Fibroblast of the aortic adventitia (primary cell): ENCODE measurements around the gene DAP3. TPM values are rescaled to one million over a fixed set of nuclear protein-coding genes. Genes with fewer than 3 reads are reported as not detected.

Experiments
- DNase-seq: peaks from one replicate; pipeline ENCODE4 v3.0.0-alpha.2; 2010; ENCODE audit warnings: low read depth
- H3K4me3 ChIP-seq: 2 replicates; pipeline ENCODE4 v1.5.1; 2011; ENCODE audit warnings: low read depth, mild to moderate bottlenecking, control low read depth, low read length, moderate library complexity
- total RNA-seq: library from RNA; depleted of rRNA; stranded (reverse); fragments of >200 nt; gene quantifications from 2 replicates; pipeline ENCODE4 v1.2.3, GENCODE V29; 2012; ENCODE audit warnings: low replicate concordance
- TF ChIP-seq, protein P1 (sequence below): IDR thresholded peaks from 2 replicates; pipeline ENCODE4 v1.5.1; 2011; ENCODE audit warnings: mild to moderate bottlenecking, low read length, control low read depth, inconsistent platforms; ENCODE audit not compliant: insufficient read depth

DAP3 gene
- total RNA-seq, 1 donor = 73.7 TPM

- no peak overlapping the region for H3K4me3 ChIP-seq
- no peak for DNase-seq
- TF ChIP-seq, protein P1, sequence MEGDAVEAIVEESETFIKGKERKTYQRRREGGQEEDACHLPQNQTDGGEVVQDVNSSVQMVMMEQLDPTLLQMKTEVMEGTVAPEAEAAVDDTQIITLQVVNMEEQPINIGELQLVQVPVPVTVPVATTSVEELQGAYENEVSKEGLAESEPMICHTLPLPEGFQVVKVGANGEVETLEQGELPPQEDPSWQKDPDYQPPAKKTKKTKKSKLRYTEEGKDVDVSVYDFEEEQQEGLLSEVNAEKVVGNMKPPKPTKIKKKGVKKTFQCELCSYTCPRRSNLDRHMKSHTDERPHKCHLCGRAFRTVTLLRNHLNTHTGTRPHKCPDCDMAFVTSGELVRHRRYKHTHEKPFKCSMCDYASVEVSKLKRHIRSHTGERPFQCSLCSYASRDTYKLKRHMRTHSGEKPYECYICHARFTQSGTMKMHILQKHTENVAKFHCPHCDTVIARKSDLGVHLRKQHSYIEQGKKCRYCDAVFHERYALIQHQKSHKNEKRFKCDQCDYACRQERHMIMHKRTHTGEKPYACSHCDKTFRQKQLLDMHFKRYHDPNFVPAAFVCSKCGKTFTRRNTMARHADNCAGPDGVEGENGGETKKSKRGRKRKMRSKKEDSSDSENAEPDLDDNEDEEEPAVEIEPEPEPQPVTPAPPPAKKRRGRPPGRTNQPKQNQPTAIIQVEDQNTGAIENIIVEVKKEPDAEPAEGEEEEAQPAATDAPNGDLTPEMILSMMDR = no peak
These were observed 87.5 kb downstream of the DAP3 start for GRCh38 chr1:155776414-155776813.

DNA sequence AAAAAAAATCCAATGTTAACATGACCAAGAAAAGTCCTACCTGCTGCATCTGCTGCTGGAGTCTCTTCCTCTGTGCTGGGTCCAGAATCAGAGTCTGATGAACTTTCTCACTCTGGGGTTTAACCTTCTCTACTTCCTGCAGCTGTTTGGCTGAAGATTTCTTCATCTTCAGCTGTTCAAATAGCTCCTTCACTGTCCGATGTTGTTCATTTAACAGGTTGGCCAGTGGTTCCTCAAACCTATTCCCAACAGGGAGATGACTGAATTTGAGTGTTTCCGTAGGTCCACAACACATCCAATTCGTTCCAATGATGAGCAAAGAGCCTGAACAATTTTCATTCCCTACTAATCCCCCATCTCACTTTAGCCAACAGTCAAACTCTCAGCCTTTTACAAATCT is 88.7 kb downstream of the DAP3 start:
- DNase-seq = no peak
- TF ChIP-seq, protein P1 = no peak
- no peak overlapping the region for H3K4me3 ChIP-seq

Other genes with a start within 250 kb of the DAP3 start
- 44.8 and 59.9 TPM in 2 replicates for gene ASH1L, start 126.3 kb upstream of the DAP3 start, total RNA-seq
- 14.0 and 30.5 TPM in 2 replicates for gene MSTO1, start 78.9 kb upstream of the DAP3 start, total RNA-seq
- gene YY1AP1, start 317 bp upstream of the DAP3 start, total RNA-seq = 25.7 and 54.6 TPM in 2 replicates
- 39.9 and 50.0 TPM in 2 replicates for gene GON4L, start 168.1 kb downstream of the DAP3 start, total RNA-seq
- gene SYT11, start 170.5 kb downstream of the DAP3 start, total RNA-seq = 19.5 and 48.6 TPM in 2 replicates
- gene RIT1, start 222.3 kb downstream of the DAP3 start, total RNA-seq = 33.7 and 35.4 TPM in 2 replicates
- gene KHDC4, start 245.3 kb downstream of the DAP3 start, total RNA-seq = 11.3 and 31.0 TPM in 2 replicates